A549 treated with GW870086 at 1 μM for 4 hours (cell line): Measurements from ENCODE around the gene DNASE2B. TPM values are rescaled to one million over a fixed set of nuclear protein-coding genes. Genes with fewer than 3 reads are reported as not detected.

Source experiments
- total RNA-seq: library from RNA; stranded (reverse); fragments of 200-300 nt; extraction: Qiagen RNA extraction; gene quantifications from 5 replicates; pipeline ENCODE4 v1.2.3, GENCODE V29; 2022; ENCODE audit warnings: low read depth

DNASE2B gene, protein sequence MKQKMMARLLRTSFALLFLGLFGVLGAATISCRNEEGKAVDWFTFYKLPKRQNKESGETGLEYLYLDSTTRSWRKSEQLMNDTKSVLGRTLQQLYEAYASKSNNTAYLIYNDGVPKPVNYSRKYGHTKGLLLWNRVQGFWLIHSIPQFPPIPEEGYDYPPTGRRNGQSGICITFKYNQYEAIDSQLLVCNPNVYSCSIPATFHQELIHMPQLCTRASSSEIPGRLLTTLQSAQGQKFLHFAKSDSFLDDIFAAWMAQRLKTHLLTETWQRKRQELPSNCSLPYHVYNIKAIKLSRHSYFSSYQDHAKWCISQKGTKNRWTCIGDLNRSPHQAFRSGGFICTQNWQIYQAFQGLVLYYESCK
- not detected in 5 replicates for total RNA-seq

DNA sequence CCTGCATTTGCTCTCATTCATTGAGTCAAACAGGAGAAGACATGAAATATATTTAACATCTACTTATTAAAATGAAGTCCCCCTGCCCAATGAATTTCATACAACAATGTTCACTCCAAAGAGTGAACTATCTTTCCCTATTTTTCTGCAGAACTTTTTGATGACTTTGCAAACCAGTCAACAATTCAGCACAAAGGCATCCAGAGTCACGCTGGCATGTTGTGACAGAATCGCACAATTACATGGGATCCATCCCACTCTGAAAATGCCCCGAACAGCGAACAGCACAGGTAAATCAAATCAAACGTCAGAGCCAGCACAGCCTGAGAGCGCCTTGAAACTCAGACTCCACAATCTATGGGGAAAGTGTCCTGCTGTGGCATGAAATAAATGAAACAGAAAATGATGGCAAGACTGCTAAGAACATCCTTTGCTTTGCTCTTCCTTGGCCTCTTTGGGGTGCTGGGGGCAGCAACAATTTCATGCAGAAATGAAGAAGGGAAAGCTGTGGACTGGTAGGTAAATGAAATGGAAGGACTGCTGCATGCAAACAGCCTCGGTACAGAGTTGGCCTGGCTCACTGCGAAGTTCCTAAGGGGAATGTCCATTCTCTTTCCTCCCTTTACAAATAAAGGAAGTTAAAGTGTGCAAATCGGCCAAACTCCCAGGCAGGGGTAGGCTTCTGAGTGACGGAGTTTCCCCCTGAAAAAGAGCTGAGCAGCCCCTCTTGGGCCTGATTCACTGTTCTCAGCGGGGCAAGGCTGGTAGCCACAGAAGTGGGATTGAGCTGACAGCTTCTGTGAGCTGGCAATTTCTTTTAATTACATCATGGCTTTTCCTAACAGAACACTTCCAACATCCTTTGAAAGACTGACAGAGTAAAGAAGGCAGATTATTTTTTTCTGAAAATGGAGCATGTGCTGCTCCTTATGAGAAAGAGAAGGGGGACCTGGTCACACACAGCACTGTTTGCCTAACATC is at the start of gene DNASE2B:
DNASE2B (plus strand) TSS at position 310 of the 981 bp plus-strand sequence; CDS start at position 391, 81 bp downstream.

Other genes starting within 250 kb of the DNASE2B start
- 0.19 to 0.72 TPM (median 0.45 TPM) in 5 replicates for gene SAMD13, start 96.8 kb upstream of the DNASE2B start, total RNA-seq
- 29.0 to 34.1 TPM (median 33.6 TPM) in 5 replicates for gene RPF1, start 80.8 kb downstream of the DNASE2B start, total RNA-seq
- 0.40 to 1.3 TPM (median 0.41 TPM) in 3 of 5 replicates, not detected in the others for gene SPATA1, start 107.9 kb downstream of the DNASE2B start, total RNA-seq
- 188 to 199 TPM (median 190 TPM) in 5 replicates for gene GNG5, start 108.1 kb downstream of the DNASE2B start, total RNA-seq
- 3.7 to 6.8 TPM (median 6.0 TPM) in 5 replicates for gene CTBS, start 176.0 kb downstream of the DNASE2B start, total RNA-seq